ENCODE results near the gene B3GAT1. TPM values are rescaled to one million over a fixed set of nuclear protein-coding genes. Genes with fewer than 3 reads are reported as not detected.
"Not testable (repeated sequence)": the region's sequence is repeated elsewhere in the genome, so short reads cannot be mapped to it uniquely, and the experiment has no call there.

Gene B3GAT1
- total and polyA plus RNA-seq, 2 of the 13 experiments (the other 11 are each of a cell fraction or from before 2014, with no cell fraction given) = not detected

DNA sequence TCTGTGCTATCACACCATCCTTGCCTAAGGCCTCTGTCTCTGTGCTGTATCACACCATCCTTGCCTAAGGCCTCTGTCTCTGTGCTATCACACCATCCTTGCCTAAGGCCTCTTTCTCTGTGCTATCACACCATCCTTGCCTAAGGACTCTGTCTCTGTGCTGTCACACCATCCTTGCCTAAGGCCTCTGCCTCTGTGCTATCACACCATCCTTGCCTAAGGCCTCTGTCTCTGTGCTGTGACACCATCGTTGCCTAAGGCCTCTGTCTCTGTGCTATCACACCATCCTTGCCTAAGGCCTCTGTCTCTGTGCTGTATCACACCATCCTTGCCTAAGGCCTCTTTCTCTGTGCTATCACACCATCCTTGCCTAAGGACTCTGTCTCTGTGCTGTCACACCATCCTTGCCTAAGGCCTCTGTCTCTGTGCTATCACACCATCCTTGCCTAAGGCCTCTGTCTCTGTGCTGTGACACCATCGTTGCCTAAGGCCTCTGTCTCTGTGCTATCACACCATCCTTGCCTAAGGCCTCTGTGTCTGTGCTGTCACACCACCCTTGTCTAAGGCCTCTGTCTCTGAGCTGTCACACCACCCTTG is 45.5 kb upstream of the B3GAT1 start:
- H3K4me1 ChIP-seq (ENCODE audit: insufficient read depth, low read length); FAIRE-seq; in situ Hi-C loops (cut with HindIII; ENCODE audit: extremely low pct_ligation_motif_present, low pct_unique_long_range_greater_than_20kb); H3K4me2 ChIP-seq (ENCODE audit: low read depth, low read length); H3K9ac ChIP-seq (ENCODE audit: insufficient read depth, low read depth, low read length); BruUV-seq (replicated peaks); H3K36me3 ChIP-seq (replicated peaks in 1 of 2; ENCODE audit: control insufficient read depth in 1 of 2, insufficient read depth in 2 of 2, low read length in 2 of 2); H2AFZ ChIP-seq (ENCODE audit: low read length); H3K79me2 ChIP-seq (ENCODE audit: insufficient read depth, low read length); ATAC-seq; H4K20me1 ChIP-seq (ENCODE audit: insufficient read depth, low read length); H3K4me3 ChIP-seq (replicated peaks in 1 of 3; ENCODE audit: insufficient read depth in 1 of 3, low read depth in 2 of 3, low read length in 3 of 3); CTCF ChIA-PET (ENCODE audit: low intra/inter-chr PET ratio, low total read pairs); DNase-seq (ENCODE audit: low spot score); H3K9me3 ChIP-seq (ENCODE audit: low read length); H3K27me3 ChIP-seq (ENCODE audit: control insufficient read depth in 1 of 2, insufficient read depth in 2 of 2, low read length in 2 of 2); intact Hi-C loops (cut with micrococcal nuclease; ENCODE audit: unreplicated experiment); H3K27ac ChIP-seq (ENCODE audit: extremely low read length, insufficient read depth, low read length); POLR2A ChIA-PET: not testable (repeated sequence)
- 0% methylated on average over 1 of the region's 2 CpGs for WGBS (ENCODE audit: low lambda C conversion rate)

DNA sequence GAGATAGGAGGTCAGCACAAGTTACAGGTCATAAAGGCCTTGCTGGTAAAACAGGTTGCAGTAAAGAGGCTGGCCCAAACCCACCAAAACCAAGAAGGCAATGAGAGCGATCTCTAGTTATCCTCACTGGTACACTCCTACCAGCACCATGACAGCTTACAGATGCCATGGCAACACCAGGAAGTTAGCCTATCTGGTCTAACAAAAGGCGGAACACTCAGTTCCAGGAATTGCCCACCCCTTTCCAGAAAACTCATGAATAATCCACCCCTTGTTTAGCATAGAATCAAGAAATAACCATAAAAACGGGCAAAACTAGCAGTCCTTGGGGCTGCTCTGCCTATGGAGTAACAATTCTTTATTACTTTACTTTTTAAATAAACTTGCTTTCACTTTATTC is 43.5 kb upstream of the B3GAT1 start:
- Histone ChIP-seq H3K9me3 (ENCODE audit: low read length) (no peaks in the 10 kb centered on the region), H4K20me1 (ENCODE audit: insufficient read depth, low read length) (no peaks in the 10 kb centered on the region), H3K79me2 (ENCODE audit: insufficient read depth, low read length) (no peaks in the 10 kb centered on the region), H3K27me3 (ENCODE audit: control insufficient read depth in 1 of 2, insufficient read depth in 2 of 2, low read length in 2 of 2) (no peaks in the 10 kb centered on the region; a peak in 2 of 5 replicates), H3K4me1 (ENCODE audit: insufficient read depth, low read length) (no peaks in the 10 kb centered on the region), H2AFZ (ENCODE audit: low read length) (no peak overlapping the region), H3K4me3 (replicated peaks in 1 of 3; ENCODE audit: insufficient read depth in 1 of 3, low read depth in 2 of 3, low read length in 3 of 3) (no peak overlapping the region), H3K4me2 (ENCODE audit: low read depth, low read length) (no peak overlapping the region), H3K9ac (ENCODE audit: insufficient read depth, low read depth, low read length) (no peak overlapping the region), H3K27ac (ENCODE audit: extremely low read length, insufficient read depth, low read length) (no peak overlapping the region), H3K36me3 (replicated peaks in 1 of 2; ENCODE audit: control insufficient read depth in 1 of 2, insufficient read depth in 2 of 2, low read length in 2 of 2) (no peaks in the 10 kb centered on the region)
- 26% methylated on average over 3 of the region's 3 CpGs for WGBS (ENCODE audit: low lambda C conversion rate)
- in situ Hi-C loops (cut with HindIII; ENCODE audit: extremely low pct_ligation_motif_present, low pct_unique_long_range_greater_than_20kb) (no loop called here), intact Hi-C loops (cut with micrococcal nuclease; ENCODE audit: unreplicated experiment) (no loop called here)
- DNase-seq (ENCODE audit: low spot score) (no peak), FAIRE-seq (no peak), ATAC-seq (no peak)
- no TSS peak for BruUV-seq (replicated peaks)
- POLR2A ChIA-PET = no interaction called here
- CTCF ChIA-PET (ENCODE audit: low intra/inter-chr PET ratio, low total read pairs) = no interaction called here
- TF ChIP-seq ZC3H13 (CRISPR knock-in tag; IDR thresholded peaks at IDR 0.05) (no peak), ZNF782 (CRISPR knock-in tag; IDR thresholded peaks at IDR 0.05; ENCODE audit: borderline replicate concordance) (no peak), HIVEP1 (CRISPR knock-in tag; IDR thresholded peaks at IDR 0.05) (no peak), AGO1 (IDR thresholded peaks at IDR 0.05; ENCODE audit: low read depth, low read length, poor library complexity, severe bottlenecking) (no peak), HNRNPL (IDR thresholded peaks at IDR 0.05; ENCODE audit: low read depth, low read length) (no peak), ZBTB7B (CRISPR knock-in tag; IDR thresholded peaks at IDR 0.05) (no peak), CAMTA2 (CRISPR knock-in tag; IDR thresholded peaks at IDR 0.05; ENCODE audit: borderline replicate concordance) (no peak), ZNF280D (CRISPR knock-in tag; IDR thresholded peaks at IDR 0.05) (no peak), ZNF33B (CRISPR knock-in tag; IDR thresholded peaks at IDR 0.05) (no peak), TOE1 (CRISPR knock-in tag; IDR thresholded peaks at IDR 0.05) (no peak), ZNF562 (CRISPR knock-in tag; IDR thresholded peaks at IDR 0.05; ENCODE audit: borderline replicate concordance) (no peak), SKIL (CRISPR knock-in tag; IDR thresholded peaks at IDR 0.05; ENCODE audit: borderline replicate concordance) (no peak), ZFP62 (CRISPR knock-in tag; IDR thresholded peaks at IDR 0.05) (no peak), RBFOX2 (IDR thresholded peaks at IDR 0.05; ENCODE audit: low read depth, low read length) (no peak)
